GM12878 (cell line): ENCODE results near the gene SKA1.

Experiments
- BHLHE40 ChIP-seq, 2 experiments: fragments of 450-650 bp in 1 of 2; IDR thresholded peaks; 2 replicates each; pipeline ENCODE4 v1.6.1; 2011 to 2017; ENCODE audit warnings: low read depth in 2 of 2, borderline replicate concordance in 1 of 2, improper control_type of control experiment in 1 of 2, low read length in 1 of 2, mild to moderate bottlenecking in 1 of 2
- CTCF ChIP-seq, 3 experiments: IDR thresholded peaks in 2 of 3; conservative IDR thresholded peaks in 1 of 3; 2 replicates each; pipeline ENCODE4 v1.5.1; 2011; ENCODE audit warnings: low read depth in 3 of 3, low read length in 3 of 3, mild to moderate bottlenecking in 3 of 3, control low read depth in 2 of 3, moderate library complexity in 2 of 3, inconsistent platforms in 1 of 3, mixed read lengths in 1 of 3; ENCODE audit not compliant: control insufficient read depth in 2 of 3, insufficient read depth in 1 of 3; ENCODE audit errors: extremely low read depth in 1 of 3
- MEF2A ChIP-seq: IDR thresholded peaks from 2 replicates; pipeline ENCODE4 v1.6.1; 2011; ENCODE audit warnings: low read depth, mild to moderate bottlenecking, low read length, moderate library complexity; ENCODE audit not compliant: insufficient read depth
- NBN ChIP-seq: fragments of 450-650 bp; IDR thresholded peaks from 2 replicates; pipeline ENCODE4 v1.6.1; 2016
- POLR2A ChIP-seq: IDR thresholded peaks from 2 replicates; pipeline ENCODE4 v1.6.1; 2011; ENCODE audit warnings: low read depth, mild to moderate bottlenecking, low read length
- RFX5 ChIP-seq: IDR thresholded peaks from 2 replicates; pipeline ENCODE4 v1.6.1; 2011; ENCODE audit warnings: low read depth, low read length, improper control_type of control experiment
- SIN3A ChIP-seq: IDR thresholded peaks from 2 replicates; pipeline ENCODE4 v1.6.1; 2012; ENCODE audit warnings: low read depth, low read length, improper control_type of control experiment
- ZNF274 ChIP-seq: IDR thresholded peaks from one replicate; pipeline ENCODE4 v1.8.0; 2011; ENCODE audit not compliant: insufficient read length, insufficient read depth

- TF ChIP-seq CTCF (IDR thresholded peaks at IDR 0.05 in 2 of 3, conservative IDR thresholded peaks at IDR 0.05 in 1 of 3; ENCODE audit: control insufficient read depth in 2 of 3, extremely low read depth in 1 of 3, insufficient read depth in 1 of 3, low read depth in 3 of 3, low read length in 3 of 3) (no peak), SIN3A (no peak), POLR2A (no peak), BHLHE40 (IDR thresholded peaks at IDR 0.05; ENCODE audit: borderline replicate concordance in 1 of 2, low read depth in 2 of 2, low read length in 1 of 2) (no peak), NBN (no peak), ZNF274 (no peak), RFX5 (no peak), MEF2A (no peak)
These were observed 1.2 kb upstream of the SKA1 start for GRCh38 chr18:50373561-50374219.
